ENCODE data around the gene NFATC2. TPM values are rescaled to one million over a fixed set of nuclear protein-coding genes. Genes with fewer than 3 reads are reported as not detected.

NFATC2 gene
- polyA plus RNA-seq, 1 donor from 2014 or later, result not detected

DNA sequence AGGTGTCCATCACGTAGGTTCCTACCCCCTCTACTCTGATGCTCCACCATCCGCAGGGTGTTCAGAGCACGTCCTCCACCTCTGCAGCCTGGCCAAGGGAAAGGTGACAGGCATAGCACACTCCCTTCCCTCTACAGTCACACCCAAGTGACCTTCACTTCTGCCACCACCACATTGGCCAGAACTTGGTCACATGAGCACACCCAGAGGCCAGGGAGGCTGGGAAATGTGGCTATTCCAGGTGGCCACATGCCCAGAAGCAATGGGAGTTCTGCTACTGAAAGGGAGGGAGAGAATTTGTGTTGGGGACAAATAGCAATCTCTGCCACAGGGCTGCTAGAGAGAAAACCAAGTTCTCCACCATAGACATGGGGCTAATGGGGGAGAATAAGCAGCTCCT is 180.3 kb downstream of the NFATC2 start:
- no peaks in the 10 kb centered on the region for H3K9me3 ChIP-seq (ENCODE audit: low read length)
- no peaks in the 10 kb centered on the region for H3K9me2 ChIP-seq (ENCODE audit: insufficient read depth, low read length)
- TF ChIP-seq REST (IDR thresholded peaks at IDR 0.05; ENCODE audit: borderline replicate concordance), result no peak
- TF ChIP-seq MXI1 (conservative IDR thresholded peaks at IDR 0.05; ENCODE audit: poor library complexity, severe bottlenecking), result no peak
- no peak for TF ChIP-seq SMC3 (conservative IDR thresholded peaks at IDR 0.05; ENCODE audit: poor library complexity)
- TF ChIP-seq EP300 (conservative IDR thresholded peaks at IDR 0.05; ENCODE audit: poor library complexity, severe bottlenecking), result no peak
- TF ChIP-seq RAD21 (conservative IDR thresholded peaks at IDR 0.05), result no peak
- TF ChIP-seq POLR2AphosphoS5 (IDR thresholded peaks at IDR 0.05), result no peak
- TF ChIP-seq TAF1 (IDR thresholded peaks at IDR 0.05; ENCODE audit: low read depth), result no peak
- no peak for TF ChIP-seq EZH2 (IDR thresholded peaks at IDR 0.05; ENCODE audit: borderline replicate concordance, insufficient read depth, low read length, poor library complexity, severe bottlenecking)
- TF ChIP-seq, protein P1, sequence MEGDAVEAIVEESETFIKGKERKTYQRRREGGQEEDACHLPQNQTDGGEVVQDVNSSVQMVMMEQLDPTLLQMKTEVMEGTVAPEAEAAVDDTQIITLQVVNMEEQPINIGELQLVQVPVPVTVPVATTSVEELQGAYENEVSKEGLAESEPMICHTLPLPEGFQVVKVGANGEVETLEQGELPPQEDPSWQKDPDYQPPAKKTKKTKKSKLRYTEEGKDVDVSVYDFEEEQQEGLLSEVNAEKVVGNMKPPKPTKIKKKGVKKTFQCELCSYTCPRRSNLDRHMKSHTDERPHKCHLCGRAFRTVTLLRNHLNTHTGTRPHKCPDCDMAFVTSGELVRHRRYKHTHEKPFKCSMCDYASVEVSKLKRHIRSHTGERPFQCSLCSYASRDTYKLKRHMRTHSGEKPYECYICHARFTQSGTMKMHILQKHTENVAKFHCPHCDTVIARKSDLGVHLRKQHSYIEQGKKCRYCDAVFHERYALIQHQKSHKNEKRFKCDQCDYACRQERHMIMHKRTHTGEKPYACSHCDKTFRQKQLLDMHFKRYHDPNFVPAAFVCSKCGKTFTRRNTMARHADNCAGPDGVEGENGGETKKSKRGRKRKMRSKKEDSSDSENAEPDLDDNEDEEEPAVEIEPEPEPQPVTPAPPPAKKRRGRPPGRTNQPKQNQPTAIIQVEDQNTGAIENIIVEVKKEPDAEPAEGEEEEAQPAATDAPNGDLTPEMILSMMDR (IDR thresholded peaks at IDR 0.05; ENCODE audit: poor library complexity, severe bottlenecking), result no peak
- no peak overlapping the region for H2AFZ ChIP-seq (ENCODE audit: low read depth, low read length)
- no peaks in the 10 kb centered on the region for H3F3A ChIP-seq (ENCODE audit: insufficient read depth, low read length, poor library complexity, severe bottlenecking)
- no peaks in the 10 kb centered on the region for H3K27me3 ChIP-seq (ENCODE audit: insufficient read depth, low read depth, low read length)
- no peaks in the 10 kb centered on the region for H4K20me1 ChIP-seq (ENCODE audit: insufficient read depth)
- H3K79me2 ChIP-seq (replicated peaks; ENCODE audit: insufficient read depth, low read length), result no peaks in the 10 kb centered on the region
- H3K36me3 ChIP-seq (ENCODE audit: insufficient read depth, low read length), result no peaks in the 10 kb centered on the region
- no peak overlapping the region for H3K4me2 ChIP-seq (ENCODE audit: low read length)
- H3K9ac ChIP-seq (ENCODE audit: low read length), result no peak overlapping the region
- no peak overlapping the region for H3K4me3 ChIP-seq (ENCODE audit: low read length)
- no peak overlapping the region for H3K27ac ChIP-seq (ENCODE audit: low read length)

- no peaks in the 10 kb centered on the region for H3K9me3 ChIP-seq (ENCODE audit: low read length)
- no peaks in the 10 kb centered on the region for H3K36me3 ChIP-seq (ENCODE audit: insufficient read depth, low read length)
- H4K20me1 ChIP-seq (ENCODE audit: insufficient read depth), result no peaks in the 10 kb centered on the region
- H3K9me2 ChIP-seq (ENCODE audit: insufficient read depth, low read length), result no peaks in the 10 kb centered on the region
- no peaks in the 10 kb centered on the region for H3F3A ChIP-seq (ENCODE audit: insufficient read depth, low read length, poor library complexity, severe bottlenecking)
- no peak overlapping the region for H2AFZ ChIP-seq (ENCODE audit: low read depth, low read length)
- no peaks in the 10 kb centered on the region for H3K79me2 ChIP-seq (replicated peaks; ENCODE audit: insufficient read depth, low read length)
- H3K27me3 ChIP-seq (ENCODE audit: insufficient read depth, low read depth, low read length), result no peaks in the 10 kb centered on the region
- H3K9ac ChIP-seq (ENCODE audit: low read length), result no peak overlapping the region
- no peak overlapping the region for H3K4me2 ChIP-seq (ENCODE audit: low read length)
- no peak for TF ChIP-seq EZH2 (IDR thresholded peaks at IDR 0.05; ENCODE audit: borderline replicate concordance, insufficient read depth, low read length, poor library complexity, severe bottlenecking)
- TF ChIP-seq POLR2AphosphoS5 (IDR thresholded peaks at IDR 0.05), result no peak
- TF ChIP-seq RAD21 (conservative IDR thresholded peaks at IDR 0.05), result no peak
- no peak for TF ChIP-seq REST (IDR thresholded peaks at IDR 0.05; ENCODE audit: borderline replicate concordance)
- no peak for TF ChIP-seq SMC3 (conservative IDR thresholded peaks at IDR 0.05; ENCODE audit: poor library complexity)
- no peak for TF ChIP-seq MXI1 (conservative IDR thresholded peaks at IDR 0.05; ENCODE audit: poor library complexity, severe bottlenecking)
- no peak for TF ChIP-seq TAF1 (IDR thresholded peaks at IDR 0.05; ENCODE audit: low read depth)
- TF ChIP-seq, protein P1 (IDR thresholded peaks at IDR 0.05; ENCODE audit: poor library complexity, severe bottlenecking), result no peak
- no peak for TF ChIP-seq EP300 (conservative IDR thresholded peaks at IDR 0.05; ENCODE audit: poor library complexity, severe bottlenecking)
- no peak overlapping the region for H3K4me3 ChIP-seq (ENCODE audit: low read length)
- no peak overlapping the region for H3K27ac ChIP-seq (ENCODE audit: low read length)
Observed at GRCh38 chr20:51361258-51361657, 181.3 kb downstream of the NFATC2 start.
